ENCODE results near the gene ADARB2.

- no peak for TF ChIP-seq ZNF623 (tag by site-specific recombination; IDR thresholded peaks at IDR 0.05)
- no peak for TF ChIP-seq ZBTB21 (tag by site-specific recombination; IDR thresholded peaks at IDR 0.05)
- TF ChIP-seq ZNF133 (tag by site-specific recombination; IDR thresholded peaks at IDR 0.05), result no peak
- TF ChIP-seq, protein P1, sequence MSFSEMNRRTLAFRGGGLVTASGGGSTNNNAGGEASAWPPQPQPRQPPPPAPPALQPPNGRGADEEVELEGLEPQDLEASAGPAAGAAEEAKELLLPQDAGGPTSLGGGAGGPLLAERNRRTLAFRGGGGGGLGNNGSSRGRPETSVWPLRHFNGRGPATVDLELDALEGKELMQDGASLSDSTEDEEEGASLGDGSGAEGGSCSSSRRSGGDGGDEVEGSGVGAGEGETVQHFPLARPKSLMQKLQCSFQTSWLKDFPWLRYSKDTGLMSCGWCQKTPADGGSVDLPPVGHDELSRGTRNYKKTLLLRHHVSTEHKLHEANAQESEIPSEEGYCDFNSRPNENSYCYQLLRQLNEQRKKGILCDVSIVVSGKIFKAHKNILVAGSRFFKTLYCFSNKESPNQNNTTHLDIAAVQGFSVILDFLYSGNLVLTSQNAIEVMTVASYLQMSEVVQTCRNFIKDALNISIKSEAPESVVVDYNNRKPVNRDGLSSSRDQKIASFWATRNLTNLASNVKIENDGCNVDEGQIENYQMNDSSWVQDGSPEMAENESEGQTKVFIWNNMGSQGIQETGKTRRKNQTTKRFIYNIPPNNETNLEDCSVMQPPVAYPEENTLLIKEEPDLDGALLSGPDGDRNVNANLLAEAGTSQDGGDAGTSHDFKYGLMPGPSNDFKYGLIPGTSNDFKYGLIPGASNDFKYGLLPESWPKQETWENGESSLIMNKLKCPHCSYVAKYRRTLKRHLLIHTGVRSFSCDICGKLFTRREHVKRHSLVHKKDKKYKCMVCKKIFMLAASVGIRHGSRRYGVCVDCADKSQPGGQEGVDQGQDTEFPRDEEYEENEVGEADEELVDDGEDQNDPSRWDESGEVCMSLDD (tag by site-specific recombination; IDR thresholded peaks at IDR 0.05), result no peak
- no peak for TF ChIP-seq ZNF747 (tag by site-specific recombination; IDR thresholded peaks at IDR 0.05)
- TF ChIP-seq, protein P2, sequence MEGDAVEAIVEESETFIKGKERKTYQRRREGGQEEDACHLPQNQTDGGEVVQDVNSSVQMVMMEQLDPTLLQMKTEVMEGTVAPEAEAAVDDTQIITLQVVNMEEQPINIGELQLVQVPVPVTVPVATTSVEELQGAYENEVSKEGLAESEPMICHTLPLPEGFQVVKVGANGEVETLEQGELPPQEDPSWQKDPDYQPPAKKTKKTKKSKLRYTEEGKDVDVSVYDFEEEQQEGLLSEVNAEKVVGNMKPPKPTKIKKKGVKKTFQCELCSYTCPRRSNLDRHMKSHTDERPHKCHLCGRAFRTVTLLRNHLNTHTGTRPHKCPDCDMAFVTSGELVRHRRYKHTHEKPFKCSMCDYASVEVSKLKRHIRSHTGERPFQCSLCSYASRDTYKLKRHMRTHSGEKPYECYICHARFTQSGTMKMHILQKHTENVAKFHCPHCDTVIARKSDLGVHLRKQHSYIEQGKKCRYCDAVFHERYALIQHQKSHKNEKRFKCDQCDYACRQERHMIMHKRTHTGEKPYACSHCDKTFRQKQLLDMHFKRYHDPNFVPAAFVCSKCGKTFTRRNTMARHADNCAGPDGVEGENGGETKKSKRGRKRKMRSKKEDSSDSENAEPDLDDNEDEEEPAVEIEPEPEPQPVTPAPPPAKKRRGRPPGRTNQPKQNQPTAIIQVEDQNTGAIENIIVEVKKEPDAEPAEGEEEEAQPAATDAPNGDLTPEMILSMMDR (tag by site-specific recombination; IDR thresholded peaks at IDR 0.05), result no peak
- TF ChIP-seq ZBTB7A (tag by site-specific recombination; IDR thresholded peaks at IDR 0.05; ENCODE audit: low read depth), result no peak
- TF ChIP-seq ZNF701 (tag by site-specific recombination; IDR thresholded peaks at IDR 0.05), result no peak
These were observed 341.1 kb downstream of the ADARB2 start for GRCh38 chr10:1396297-1396635.
